ENCODE data around the gene TCF12.

GRCh38 chr15:57272771-57273357 lies 354.4 kb downstream of the TCF12 start:
- TF ChIP-seq CTCF (conservative IDR thresholded peaks at IDR 0.05; ENCODE audit: low read length) = no peak
- TF ChIP-seq EZH2phosphoT487 (IDR thresholded peaks at IDR 0.05; ENCODE audit: borderline replicate concordance) = no peak
